IMR-90 (cell line): ENCODE data around the gene ITGB1BP1. TPM values are rescaled to one million over a fixed set of nuclear protein-coding genes. Genes with fewer than 3 reads are reported as not detected.

Source experiments
- ATAC-seq: fragments of 200-7000 bp; cut with Tn5 transposase; 2 replicates; pipeline ENCODE4 v1.9.1; 2020; ENCODE audit warnings: low read depth, mild to moderate bottlenecking, moderate library complexity
- BruUV-seq: library from RNA; stranded (reverse); fragments of 400-500 nt; replicated peaks from 2 replicates; lab custom pipeline; 2021; lab: Mats Ljungman, UMichigan
- CTCF ChIA-PET: fragments of 300-600 bp; formaldehyde crosslinking; extraction: SDS; loops from one replicate; lab custom pipeline; 2021; ENCODE audit warnings: antibody characterized with exemption; lab: Yijun Ruan, JAX
- POLR2A ChIA-PET: fragments of 300-600 bp; sonication (Branson Sonifier 250); formaldehyde crosslinking; loops from one replicate; lab custom pipeline; 2022; ENCODE audit warnings: antibody characterized with exemption; ENCODE audit not compliant: unreplicated experiment; lab: Charles Lee
- DNase-seq: peaks from one replicate; pipeline ENCODE4 v3.0.0; 2013
- H2AFZ ChIP-seq: replicated peaks from 2 replicates; pipeline ENCODE3; 2013; ENCODE audit warnings: low read length, mild to moderate bottlenecking; ENCODE audit not compliant: poor library complexity
- H2AK5ac ChIP-seq: 2 replicates; pipeline ENCODE4 v1.6.1; 2013; ENCODE audit warnings: low read depth, low read length, inconsistent platforms
- H2AK9ac ChIP-seq: replicated peaks from 2 replicates; pipeline ENCODE3; 2013; ENCODE audit warnings: mild to moderate bottlenecking, low read depth, low read length, moderate library complexity; ENCODE audit not compliant: poor library complexity
- H2BK120ac ChIP-seq: 2 replicates; pipeline ENCODE4 v1.6.1; 2013; ENCODE audit warnings: low read depth, low read length, inconsistent platforms
- H2BK15ac ChIP-seq: 3 replicates; pipeline ENCODE4 v1.6.1; 2013; ENCODE audit warnings: low read depth, low read length, inconsistent platforms
- H2BK20ac ChIP-seq: 2 replicates; pipeline ENCODE4 v1.6.1; 2013; ENCODE audit warnings: low read depth, mild to moderate bottlenecking, inconsistent platforms, low read length, moderate library complexity
- H2BK5ac ChIP-seq: 2 replicates; pipeline ENCODE4 v1.6.1; 2013; ENCODE audit warnings: mild to moderate bottlenecking, low read depth, low read length, inconsistent platforms; ENCODE audit not compliant: poor library complexity, severe bottlenecking
- H3K14ac ChIP-seq: replicated peaks from 2 replicates; pipeline ENCODE4 v1.6.1; 2013; ENCODE audit warnings: low read depth, low read length, inconsistent platforms
- H3K18ac ChIP-seq: 2 replicates; pipeline ENCODE4 v1.6.1; 2013; ENCODE audit warnings: low read depth, low read length, control low read depth
- H3K23ac ChIP-seq: 2 replicates; pipeline ENCODE4 v1.6.1; 2013; ENCODE audit warnings: low read depth, low read length, inconsistent platforms
- H3K27ac ChIP-seq: 2 replicates; pipeline ENCODE4 v1.5.1; 2013; ENCODE audit warnings: mild to moderate bottlenecking, control low read depth, low read length; ENCODE audit not compliant: insufficient read depth
- H3K27me3 ChIP-seq: 2 replicates; pipeline ENCODE4 v1.6.1; 2013; ENCODE audit warnings: low read length; ENCODE audit not compliant: control insufficient read depth, insufficient read depth
- H3K36me3 ChIP-seq: 2 replicates; pipeline ENCODE4 v1.6.1; 2013; ENCODE audit warnings: low read length, mixed read lengths; ENCODE audit not compliant: control insufficient read depth, insufficient read depth
- H3K4ac ChIP-seq: 2 replicates; pipeline ENCODE4 v1.6.1; 2013; ENCODE audit warnings: low read depth, low read length, inconsistent platforms
- H3K4me1 ChIP-seq: 2 replicates; pipeline ENCODE4 v1.6.1; 2013; ENCODE audit warnings: low read length, mixed read lengths; ENCODE audit not compliant: control insufficient read depth, insufficient read depth
- H3K4me2 ChIP-seq: 2 replicates; pipeline ENCODE4 v1.6.1; 2013; ENCODE audit warnings: low read depth, mild to moderate bottlenecking, control low read depth, low read length, moderate library complexity
- H3K4me3 ChIP-seq: 2 replicates; pipeline ENCODE4 v1.5.1; 2013; ENCODE audit warnings: low read depth, mild to moderate bottlenecking, control low read depth, low read length, moderate library complexity; ENCODE audit not compliant: insufficient read depth
- H3K56ac ChIP-seq: 2 replicates; pipeline ENCODE4 v1.6.1; 2013; ENCODE audit warnings: low read length, inconsistent platforms; ENCODE audit not compliant: insufficient read depth; ENCODE audit errors: extremely low read depth
- H3K79me1 ChIP-seq, 2 experiments: 2 replicates each; pipeline ENCODE4 v1.6.1; 2013; ENCODE audit warnings: low read length in 2 of 2, inconsistent platforms in 1 of 2, low read depth in 1 of 2
- H3K9ac ChIP-seq: 2 replicates; pipeline ENCODE4 v1.6.1; 2013; ENCODE audit warnings: low read depth, low read length, control low read depth
- H3K9me1 ChIP-seq: 2 replicates; pipeline ENCODE4 v1.6.1; 2013; ENCODE audit warnings: low read length, inconsistent platforms; ENCODE audit not compliant: insufficient read depth
- H3K9me3 ChIP-seq: 2 replicates; pipeline ENCODE4 v1.6.1; 2013; ENCODE audit warnings: low read length; ENCODE audit not compliant: control insufficient read depth, insufficient read depth
- H4K20me1 ChIP-seq: 2 replicates; pipeline ENCODE4 v1.6.1; 2013; ENCODE audit warnings: low read length, inconsistent platforms; ENCODE audit not compliant: insufficient read depth
- H4K5ac ChIP-seq: 2 replicates; pipeline ENCODE4 v1.6.1; 2013; ENCODE audit warnings: mild to moderate bottlenecking, low read depth, low read length, control low read depth
- H4K8ac ChIP-seq, 2 experiments: 2 replicates each; pipeline ENCODE4 v1.6.1; 2013; ENCODE audit warnings: low read depth in 2 of 2, low read length in 2 of 2, control low read depth in 1 of 2, inconsistent platforms in 1 of 2
- H4K91ac ChIP-seq: 2 replicates; pipeline ENCODE4 v1.6.1; 2013; ENCODE audit warnings: low read depth, low read length, inconsistent platforms; ENCODE audit not compliant: insufficient read depth
- BHLHE40 ChIP-seq: fragments of 150-350 bp; IDR thresholded peaks from 2 replicates; pipeline ENCODE4 v1.6.1; 2016; ENCODE audit warnings: mild to moderate bottlenecking, low read depth, low read length
- FOS ChIP-seq: fragments of 150-350 bp; IDR thresholded peaks from 2 replicates; pipeline ENCODE4 v1.6.1; 2016; ENCODE audit warnings: low read depth, low read length
- MAFK ChIP-seq: IDR thresholded peaks from 2 replicates; pipeline ENCODE4 v1.6.1; 2012; ENCODE audit warnings: low read depth, low read length, improper control_type of control experiment
- POLR2A ChIP-seq: IDR thresholded peaks from 2 replicates; pipeline ENCODE4 v1.6.1; 2012; ENCODE audit warnings: mild to moderate bottlenecking, low read depth, low read length
- RAD21 ChIP-seq: IDR thresholded peaks from 2 replicates; pipeline ENCODE4 v1.6.1; 2012; ENCODE audit warnings: low read length, improper control_type of control experiment
- SMC3 ChIP-seq: fragments of 150-350 bp; IDR thresholded peaks from 2 replicates; pipeline ENCODE4 v1.6.1; 2016; ENCODE audit warnings: low read depth, mild to moderate bottlenecking, antibody characterized with exemption, low read length, moderate library complexity
- WGBS, 2 experiments: methylation state at CpG; one replicate each; pipeline versions ENCODE4 v1.1.5 to v1.1.7; 2013; ENCODE audit warnings: missing lambda C conversion rate in 2 of 2; ENCODE audit not compliant: insufficient read length in 1 of 2; ENCODE audit errors: extremely low coverage in 2 of 2; 5-methylcytosine and 5-hydroxymethylcytosine counted together
- dilution Hi-C: fragments of 300-500 bp; cut with HindIII; formaldehyde crosslinking; loops from one replicate; pipeline ENCODE4 v1.14.3; 2018; ENCODE audit warnings: low sequenced_read_pairs; ENCODE audit not compliant: unreplicated experiment
- in situ Hi-C: fragments of 300-500 bp; cut with MboI; formaldehyde crosslinking; loops from 3 replicates; pipeline ENCODE4 v1.14.3; 2019; ENCODE audit warnings: low sequenced_read_pairs, inconsistent platforms, mixed read lengths
- intact Hi-C: fragments of 100-400 bp; cut with micrococcal nuclease; formaldehyde crosslinking; loops from 2 replicates; pipeline ENCODE4 v1.10.0; 2022
- polyA plus RNA-seq, 3 experiments: library from polyadenylated mRNA; depleted of rRNA; stranded (reverse); fragments of >200 nt; gene quantifications; 2 replicates each; pipeline ENCODE4 v1.2.3, GENCODE V29; 2012; ENCODE audit warnings: low replicate concordance in 1 of 3
- total RNA-seq: library from RNA; depleted of rRNA; stranded (reverse); fragments of >200 nt; gene quantifications from 2 replicates; pipeline ENCODE4 v1.2.3, GENCODE V29; 2012
- TF ChIP-seq, protein P1 (sequence below): fragments of 150-350 bp; IDR thresholded peaks from 2 replicates; pipeline ENCODE4 v1.6.1; 2017; ENCODE audit warnings: mild to moderate bottlenecking, antibody characterized with exemption, low read length, low read depth
- TF ChIP-seq, protein P2 (sequence below): fragments of 150-350 bp; IDR thresholded peaks from 2 replicates; pipeline ENCODE4 v1.6.1; 2016; ENCODE audit warnings: low read depth, mild to moderate bottlenecking, low read length, moderate library complexity, borderline replicate concordance
- TF ChIP-seq, protein P3 (sequence below): conservative IDR thresholded peaks from 2 replicates; pipeline ENCODE4 v1.5.1; 2012; ENCODE audit warnings: mild to moderate bottlenecking, low read depth, low read length, improper control_type of control experiment

Gene ITGB1BP1
- total and polyA plus RNA-seq, 2 of the 4 experiments (the other 2 are of a cell fraction) = 48.6 to 88.1 TPM

DNA sequence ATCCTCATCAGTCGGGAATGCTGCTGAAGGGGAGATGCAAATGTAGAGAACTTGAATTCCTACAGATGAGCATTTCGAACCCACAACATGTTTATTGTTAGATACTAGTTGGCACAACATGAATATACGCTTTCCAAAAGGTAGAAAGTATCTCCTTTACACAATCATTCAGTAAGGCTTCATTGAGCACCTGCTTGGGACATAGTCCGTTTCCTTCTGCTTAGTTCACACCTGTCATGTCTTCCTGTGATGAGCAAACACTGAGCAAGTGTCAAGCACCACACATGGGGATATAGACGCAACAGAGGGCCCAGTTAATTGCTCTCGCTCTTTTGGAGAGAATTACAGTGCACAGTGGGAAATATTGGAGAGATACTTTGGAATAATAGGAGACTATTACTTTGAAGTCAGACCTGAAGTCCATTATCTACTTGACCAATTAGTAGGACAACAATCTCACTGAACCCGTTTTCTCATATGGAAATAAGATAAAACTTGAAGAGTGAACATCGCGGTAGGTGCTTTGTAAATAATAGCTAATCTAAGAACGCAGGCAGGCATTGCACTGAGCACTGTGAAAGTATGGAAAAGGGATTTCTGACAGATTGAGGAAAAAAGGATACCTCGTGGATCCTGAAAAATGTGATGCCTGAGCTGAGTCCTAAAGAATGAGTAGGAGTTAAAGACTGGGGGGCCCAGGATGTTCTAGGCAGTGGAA is 1.3 kb upstream of the ITGB1BP1 start (continued):
- TF ChIP-seq, protein P1, sequence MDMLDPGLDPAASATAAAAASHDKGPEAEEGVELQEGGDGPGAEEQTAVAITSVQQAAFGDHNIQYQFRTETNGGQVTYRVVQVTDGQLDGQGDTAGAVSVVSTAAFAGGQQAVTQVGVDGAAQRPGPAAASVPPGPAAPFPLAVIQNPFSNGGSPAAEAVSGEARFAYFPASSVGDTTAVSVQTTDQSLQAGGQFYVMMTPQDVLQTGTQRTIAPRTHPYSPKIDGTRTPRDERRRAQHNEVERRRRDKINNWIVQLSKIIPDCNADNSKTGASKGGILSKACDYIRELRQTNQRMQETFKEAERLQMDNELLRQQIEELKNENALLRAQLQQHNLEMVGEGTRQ = no peak
- TF ChIP-seq RAD21 = no peak

DNA sequence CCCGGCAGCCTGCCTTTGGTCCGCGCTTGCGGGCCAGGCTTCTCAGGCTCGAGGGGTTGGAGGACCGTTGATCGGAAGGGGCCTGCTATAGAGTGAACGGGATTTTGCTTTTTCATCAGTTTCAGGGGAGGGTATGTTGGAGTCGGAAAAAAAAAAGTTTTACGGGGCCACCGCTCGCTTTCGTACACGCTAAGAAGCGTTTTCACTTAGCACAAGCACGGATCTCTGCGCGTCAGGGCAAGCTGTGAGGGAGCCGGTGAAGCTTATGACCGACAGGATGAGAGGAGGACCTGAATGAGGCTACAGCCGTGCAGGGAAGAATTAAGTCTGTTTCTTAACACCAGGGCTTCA is 569 bp upstream of the ITGB1BP1 start:
- DNase-seq = peak; percentile 34
- no peak overlapping the region for H2BK20ac ChIP-seq
- H3K4me1 ChIP-seq = peaks cover 13% of the 10 kb centered on the region
- no peaks in the 10 kb centered on the region for H3K9me3 ChIP-seq
- 1% methylated on average over 14 of the region's 21 CpGs; no CpG with 5 or more reads in 1 of the 2 experiments for WGBS, 2 experiments
- TSS peak; percentile 76 for BruUV-seq
- H2BK120ac ChIP-seq = peak overlapping the region; percentile 86; the same call in 1 of the 2 replicates
- H3K9ac ChIP-seq = peak overlapping the region; percentile 91
- peak overlapping the region; percentile 90 for H3K4me3 ChIP-seq
- TF ChIP-seq MAFK = no peak
- no peak for TF ChIP-seq BHLHE40
- TF ChIP-seq SMC3 = no peak
- no peak for TF ChIP-seq POLR2A
- TF ChIP-seq FOS = no peak
- TF ChIP-seq, protein P2, sequence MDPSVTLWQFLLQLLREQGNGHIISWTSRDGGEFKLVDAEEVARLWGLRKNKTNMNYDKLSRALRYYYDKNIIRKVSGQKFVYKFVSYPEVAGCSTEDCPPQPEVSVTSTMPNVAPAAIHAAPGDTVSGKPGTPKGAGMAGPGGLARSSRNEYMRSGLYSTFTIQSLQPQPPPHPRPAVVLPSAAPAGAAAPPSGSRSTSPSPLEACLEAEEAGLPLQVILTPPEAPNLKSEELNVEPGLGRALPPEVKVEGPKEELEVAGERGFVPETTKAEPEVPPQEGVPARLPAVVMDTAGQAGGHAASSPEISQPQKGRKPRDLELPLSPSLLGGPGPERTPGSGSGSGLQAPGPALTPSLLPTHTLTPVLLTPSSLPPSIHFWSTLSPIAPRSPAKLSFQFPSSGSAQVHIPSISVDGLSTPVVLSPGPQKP = no peak
- TF ChIP-seq, protein P3, sequence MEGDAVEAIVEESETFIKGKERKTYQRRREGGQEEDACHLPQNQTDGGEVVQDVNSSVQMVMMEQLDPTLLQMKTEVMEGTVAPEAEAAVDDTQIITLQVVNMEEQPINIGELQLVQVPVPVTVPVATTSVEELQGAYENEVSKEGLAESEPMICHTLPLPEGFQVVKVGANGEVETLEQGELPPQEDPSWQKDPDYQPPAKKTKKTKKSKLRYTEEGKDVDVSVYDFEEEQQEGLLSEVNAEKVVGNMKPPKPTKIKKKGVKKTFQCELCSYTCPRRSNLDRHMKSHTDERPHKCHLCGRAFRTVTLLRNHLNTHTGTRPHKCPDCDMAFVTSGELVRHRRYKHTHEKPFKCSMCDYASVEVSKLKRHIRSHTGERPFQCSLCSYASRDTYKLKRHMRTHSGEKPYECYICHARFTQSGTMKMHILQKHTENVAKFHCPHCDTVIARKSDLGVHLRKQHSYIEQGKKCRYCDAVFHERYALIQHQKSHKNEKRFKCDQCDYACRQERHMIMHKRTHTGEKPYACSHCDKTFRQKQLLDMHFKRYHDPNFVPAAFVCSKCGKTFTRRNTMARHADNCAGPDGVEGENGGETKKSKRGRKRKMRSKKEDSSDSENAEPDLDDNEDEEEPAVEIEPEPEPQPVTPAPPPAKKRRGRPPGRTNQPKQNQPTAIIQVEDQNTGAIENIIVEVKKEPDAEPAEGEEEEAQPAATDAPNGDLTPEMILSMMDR = no peak
- TF ChIP-seq, protein P1 = no peak
- H3K36me3 ChIP-seq = no peaks in the 10 kb centered on the region; the same call in 1 of the 2 replicates
- peak; percentile 0; the same call in 1 of the 2 replicates for ATAC-seq
- peak overlapping the region; percentile 62 to 99; a peak in 3 of 4 replicates for H4K8ac ChIP-seq
- H3K27ac ChIP-seq = peak overlapping the region; percentile 91
- peak overlapping the region; percentile 93 for H2AK5ac ChIP-seq
- H3K4ac ChIP-seq = peak overlapping the region; percentile 96
- no peaks in the 10 kb centered on the region for H3K27me3 ChIP-seq
- peak overlapping the region; percentile 90 for H4K5ac ChIP-seq
- H3K4me2 ChIP-seq = peak overlapping the region; percentile 94
- POLR2A ChIA-PET = no interaction called here
- intact Hi-C loops (loop anchor here (1.0 to 5.0 kb wide), 3 partner anchors 206 to 281 kb away; partner anchors contain the start of genes ASAP2 and YWHAQ), dilution Hi-C loops (no loop called here), in situ Hi-C loops (no loop called here)
- peaks cover 24% of the 10 kb centered on the region; the same call in 1 of the 2 replicates for H4K20me1 ChIP-seq
- peak overlapping the region; percentile 96 for H2AK9ac ChIP-seq
- H2BK5ac ChIP-seq = peak overlapping the region; percentile 87
- H2AFZ ChIP-seq = peak overlapping the region; percentile 98
- peak overlapping the region; percentile 94 for H4K91ac ChIP-seq
- peak overlapping the region; percentile 97 for H3K23ac ChIP-seq
- H3K14ac ChIP-seq = peak overlapping the region; percentile 98
- peak overlapping the region; percentile 2; the same call in 1 of the 2 replicates for H3K18ac ChIP-seq
- peaks cover 14% of the 10 kb centered on the region for H3K9me1 ChIP-seq
- H3K56ac ChIP-seq = peak overlapping the region; percentile 96
- CTCF ChIA-PET = no interaction called here
- H3K79me1 ChIP-seq = peaks cover 24 to 81% of the 10 kb centered on the region in 2 experiments
- H2BK15ac ChIP-seq = 0 out of 3 replicates have a peak overlapping the region, but pooled peaks have one; percentile 26
